GM12865 (cell line): Measurements from ENCODE around the gene GLI3.

Experiments used
- DNase-seq: peaks from one replicate; pipeline ENCODE4 v3.0.0; 2010; ENCODE audit warnings: low read depth
- H3K4me3 ChIP-seq: 2 replicates; pipeline ENCODE4 v1.5.1; 2011; ENCODE audit warnings: mild to moderate bottlenecking, low read depth, low read length, control low read depth
- CTCF ChIP-seq: IDR thresholded peaks from 2 replicates; pipeline ENCODE4 v1.5.1; 2011; ENCODE audit warnings: low read length, control low read depth, low read depth, inconsistent platforms; ENCODE audit not compliant: insufficient read depth; ENCODE audit errors: missing control alignments

Gene GLI3

DNA sequence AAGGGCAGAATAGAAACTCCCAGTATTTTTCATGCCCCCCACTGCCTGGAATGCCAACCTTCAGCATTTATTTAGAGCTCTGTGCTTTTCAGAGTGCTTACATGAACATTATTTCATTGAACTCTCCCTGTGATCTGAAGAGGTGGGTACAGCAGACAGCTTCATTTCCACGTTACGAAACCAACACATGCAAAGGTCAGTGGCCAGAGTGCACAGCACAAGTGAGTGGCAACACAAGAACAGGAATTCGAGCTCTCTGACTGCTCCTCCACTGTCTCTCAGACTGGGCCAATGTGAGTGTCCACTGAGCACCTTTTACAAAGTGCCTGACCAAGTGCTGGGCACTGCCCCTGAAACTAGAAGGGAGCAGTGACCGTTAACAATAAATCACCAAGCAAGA, 162.9 kb downstream of the GLI3 start:
- no peak for DNase-seq
- TF ChIP-seq CTCF: no peak
- no peak overlapping the region for H3K4me3 ChIP-seq

GRCh38 chr7:42071372-42072261, 165.4 kb downstream of the GLI3 start:
- H3K4me3 ChIP-seq: no peak overlapping the region
- DNase-seq: no peak
- no peak for TF ChIP-seq CTCF

- TF ChIP-seq CTCF: no peak
- DNase-seq: no peak
- H3K4me3 ChIP-seq: no peak overlapping the region
Measured at GRCh38 chr7:42070068-42070467, 166.9 kb downstream of the GLI3 start.

DNA sequence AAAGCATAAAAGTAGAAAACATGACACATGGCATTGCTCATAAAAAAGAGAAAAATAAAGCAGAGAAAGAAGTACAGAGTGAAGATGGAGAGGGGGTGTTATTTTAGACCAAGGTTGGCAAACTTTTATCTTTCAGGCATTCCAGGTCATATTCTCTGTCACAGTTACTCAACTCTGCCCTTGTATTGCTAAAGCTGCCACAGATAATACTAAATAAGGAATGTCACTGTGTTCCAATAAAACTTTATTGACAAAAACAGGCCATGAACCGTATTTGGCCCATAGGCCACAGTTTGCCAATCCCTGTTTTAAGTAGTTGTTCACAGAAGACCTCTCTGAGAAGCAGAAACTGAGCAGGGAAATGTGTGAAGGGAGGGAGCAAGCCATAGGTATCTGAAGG, 167.4 kb downstream of the GLI3 start:
- TF ChIP-seq CTCF: no peak
- no peak overlapping the region for H3K4me3 ChIP-seq
- DNase-seq: no peak

DNA sequence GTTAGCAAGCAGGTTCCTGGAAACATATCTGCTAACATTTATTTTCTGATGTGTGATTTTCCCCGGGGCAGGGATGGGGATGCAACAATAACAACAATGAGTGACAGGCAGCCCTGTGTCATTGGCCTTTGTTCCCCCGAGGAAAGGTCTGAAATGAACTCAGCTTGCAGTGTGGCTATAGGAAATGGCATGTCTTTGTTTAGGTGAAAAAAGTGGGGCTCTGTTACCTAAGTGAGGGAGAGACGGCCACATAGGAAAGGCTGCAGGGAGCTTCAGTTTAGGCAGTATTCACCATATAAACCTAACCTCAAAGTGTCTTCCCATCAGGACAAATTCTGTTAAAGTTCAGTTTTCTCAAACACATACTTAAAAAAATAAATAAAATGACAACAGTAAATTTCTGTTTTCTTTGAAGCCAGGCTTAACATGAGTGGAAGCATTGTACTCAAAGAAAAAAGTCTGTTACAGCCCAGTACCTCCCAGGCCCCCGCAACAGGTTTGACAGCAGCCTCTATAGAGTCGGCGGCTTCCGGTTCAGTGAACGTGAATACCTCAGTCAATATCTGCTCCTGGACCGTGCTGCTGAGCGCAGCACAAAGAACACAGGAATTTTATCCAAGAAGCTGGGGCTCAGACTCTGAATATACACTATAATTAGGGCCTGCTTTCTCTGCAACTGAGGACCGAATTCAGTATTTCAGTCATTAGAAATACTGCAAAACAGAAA, 168.3 kb downstream of the GLI3 start:
- no peak for TF ChIP-seq CTCF
- no peak for DNase-seq
- no peak overlapping the region for H3K4me3 ChIP-seq

DNA sequence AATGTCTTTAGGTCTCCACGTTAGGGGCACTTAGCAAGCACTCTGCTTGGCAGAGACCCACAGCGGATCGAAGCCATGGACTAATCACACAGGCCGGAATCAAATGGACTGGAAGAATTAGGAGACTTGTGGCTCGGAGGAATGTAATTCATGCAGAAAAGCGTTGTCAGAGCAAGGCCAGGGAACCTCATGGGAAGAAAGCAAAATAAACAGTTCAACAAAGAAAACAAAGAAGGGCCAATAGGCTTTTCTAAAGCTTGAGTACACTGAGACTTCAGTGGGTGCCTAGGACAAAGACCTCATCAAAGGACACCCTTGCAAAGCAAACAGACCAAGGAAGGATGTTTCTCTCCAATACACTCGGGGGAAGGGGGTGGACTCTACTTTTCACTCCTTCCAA, 171.1 kb downstream of the GLI3 start:
- H3K4me3 ChIP-seq: no peak overlapping the region
- no peak for TF ChIP-seq CTCF
- no peak for DNase-seq

- DNase-seq: no peak
- no peak overlapping the region for H3K4me3 ChIP-seq
- TF ChIP-seq CTCF: no peak
Measured at GRCh38 chr7:42065015-42065414, 172.0 kb downstream of the GLI3 start.
